GM21447 (cell line): ENCODE results near the gene FHOD1.

ENCODE experiments used
- ATAC-seq: cut with Tn5 transposase; IDR thresholded peaks from one replicate; pipeline ENCODE4 v1.9.1; 2021; ENCODE audit not compliant: unreplicated experiment

Gene FHOD1

GRCh38 chr16:67210069-67210937, 37.0 kb downstream of the FHOD1 start:
- no peak for ATAC-seq

GRCh38 chr16:67209565-67209964, 37.7 kb downstream of the FHOD1 start:
- ATAC-seq = no peak

- ATAC-seq = no peak
These were observed 39.0 kb downstream of the FHOD1 start for GRCh38 chr16:67208154-67208896.

GRCh38 chr16:67207249-67208091, 39.8 kb downstream of the FHOD1 start:
- ATAC-seq = no peak

DNA sequence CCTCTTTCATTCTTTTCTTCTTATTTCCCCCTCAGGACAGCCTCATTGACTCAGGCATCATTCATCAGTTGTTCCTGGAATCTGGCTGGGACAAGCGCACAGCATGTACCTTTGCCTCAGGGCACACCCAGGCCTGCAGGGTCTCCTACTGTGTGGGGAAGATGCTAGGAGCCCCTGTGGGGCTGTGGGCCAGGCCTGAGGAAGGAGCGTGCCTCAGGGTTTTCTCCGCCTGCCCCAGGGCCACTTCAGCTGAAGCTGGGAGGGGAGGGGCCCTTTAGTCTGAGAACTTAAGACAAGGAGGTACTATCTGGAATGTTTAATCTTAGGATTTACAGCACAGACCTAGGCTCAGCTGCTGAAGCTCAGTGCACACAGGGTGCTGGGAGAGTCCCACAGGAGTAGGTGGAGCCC, 40.4 kb downstream of the FHOD1 start:
- no peak for ATAC-seq

GRCh38 chr16:67206129-67206837, 41.0 kb downstream of the FHOD1 start:
- ATAC-seq = no peak

- ATAC-seq = no peak
These were observed 43.2 kb downstream of the FHOD1 start for GRCh38 chr16:67204076-67204475.

- no peak for ATAC-seq
These were observed 44.3 kb downstream of the FHOD1 start for GRCh38 chr16:67202956-67203493.

GRCh38 chr16:67202426-67202825, 44.9 kb downstream of the FHOD1 start:
- no peak for ATAC-seq

GRCh38 chr16:67201411-67202345, 45.6 kb downstream of the FHOD1 start:
- ATAC-seq = no peak

DNA sequence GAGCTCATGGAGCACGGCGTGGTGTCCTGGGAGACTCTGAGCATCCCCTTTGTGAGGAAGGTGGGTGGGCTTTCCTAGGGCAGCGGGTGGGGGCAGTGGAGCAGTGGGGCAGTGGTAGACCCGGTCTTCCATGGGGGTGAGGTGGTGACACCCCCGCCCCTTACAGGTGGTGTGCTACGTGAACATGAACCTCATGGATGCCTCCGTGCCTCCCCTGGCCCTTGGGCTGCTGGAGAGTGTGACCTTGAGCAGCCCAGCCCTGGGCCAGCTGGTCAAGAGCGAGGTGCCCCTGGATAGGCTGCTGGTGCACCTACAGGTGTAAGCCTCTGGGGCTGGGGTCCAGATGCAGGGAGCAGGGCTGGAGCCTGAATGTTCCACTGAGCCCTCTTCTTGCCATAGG, 46.8 kb downstream of the FHOD1 start:
- no peak for ATAC-seq

DNA sequence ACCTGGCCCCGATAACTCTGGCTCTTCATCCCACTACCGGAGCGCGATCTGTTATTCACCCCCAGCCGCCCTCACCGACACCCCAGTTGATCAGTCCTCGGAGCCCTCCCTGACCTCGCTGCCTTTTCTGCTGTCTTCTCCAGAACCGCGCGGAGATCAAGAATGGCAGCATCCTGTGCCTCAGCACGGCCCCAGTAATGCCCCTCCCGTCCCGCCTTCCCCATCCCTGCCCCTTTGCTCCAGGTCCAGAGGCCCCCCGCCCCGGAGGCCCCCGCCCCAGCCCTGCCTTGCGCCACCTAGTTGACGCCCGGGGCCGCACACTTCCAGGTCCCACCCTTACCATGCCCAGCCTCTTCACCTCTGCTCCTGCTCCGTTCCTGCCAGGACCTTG, 47.5 kb downstream of the FHOD1 start:
- ATAC-seq = no peak

DNA sequence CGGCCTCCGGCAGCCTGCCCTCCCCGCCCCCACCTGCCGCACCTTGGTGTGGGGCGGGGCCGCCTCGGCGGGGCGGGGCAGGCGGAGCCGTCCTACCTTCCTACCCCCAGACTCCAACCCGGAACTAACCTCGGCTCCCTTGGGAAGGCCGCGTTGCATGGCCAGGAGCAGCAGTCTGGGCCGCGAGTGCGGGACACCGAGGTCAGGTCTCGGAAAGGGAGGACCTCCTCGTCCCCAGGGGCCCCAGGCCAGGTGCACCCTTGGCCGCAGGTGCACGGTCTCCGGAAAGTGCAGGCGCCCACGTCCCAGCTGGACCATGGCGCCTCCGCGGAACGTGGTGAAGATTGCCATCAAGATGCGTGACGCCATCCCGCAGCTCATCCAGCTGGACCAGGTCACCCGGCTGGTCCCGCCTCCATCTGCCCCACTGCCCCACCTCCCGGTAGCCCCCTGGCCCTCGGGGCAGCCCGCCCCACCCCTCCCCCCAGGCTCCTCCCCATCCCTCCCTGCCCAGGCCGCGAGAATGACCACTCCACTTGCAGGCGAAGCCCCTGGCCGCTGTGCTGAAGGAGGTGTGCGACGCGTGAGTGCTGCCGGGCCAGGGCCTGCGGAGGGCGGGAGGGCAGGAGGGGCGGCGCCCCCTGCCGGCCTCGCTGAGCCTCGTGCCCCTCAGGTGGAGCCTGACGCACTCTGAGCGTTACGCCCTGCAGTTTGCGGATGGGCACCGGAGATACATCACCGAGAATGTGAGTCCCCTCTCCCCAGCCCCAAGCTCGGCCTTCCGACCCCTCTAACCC, 48.1 kb downstream of the FHOD1 start, which contains the start of gene ELMO3:
ELMO3 (plus strand) TSS at position 121 of the 797 bp plus-strand sequence; CDS start at position 317, 196 bp downstream.
- no peak for ATAC-seq

GRCh38 chr16:67198238-67198734, 49.0 kb downstream of the FHOD1 start:
- ATAC-seq = no peak

- no peak for ATAC-seq
These were observed 49.6 kb downstream of the FHOD1 start for GRCh38 chr16:67197704-67198103.

DNA sequence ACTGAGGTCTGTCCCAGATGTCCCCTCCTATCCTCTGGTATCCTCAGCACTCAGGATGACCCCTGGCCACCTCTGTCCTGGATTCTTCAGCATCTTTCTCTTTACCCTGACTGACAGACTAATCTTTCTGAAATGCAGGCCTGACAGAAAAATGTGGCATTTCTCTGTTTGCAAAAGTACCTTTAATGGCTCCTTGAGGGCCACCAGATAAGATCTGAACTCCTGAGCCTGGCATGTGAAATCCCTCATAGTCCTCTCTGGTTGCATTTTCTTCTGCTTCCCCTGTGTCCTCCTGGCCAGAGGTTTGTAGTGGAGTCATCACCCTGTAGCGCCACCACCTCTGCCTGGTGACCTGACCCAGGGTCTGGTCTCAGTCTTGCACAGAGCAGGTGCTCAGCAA, 50.4 kb downstream of the FHOD1 start:
- ATAC-seq = no peak

DNA sequence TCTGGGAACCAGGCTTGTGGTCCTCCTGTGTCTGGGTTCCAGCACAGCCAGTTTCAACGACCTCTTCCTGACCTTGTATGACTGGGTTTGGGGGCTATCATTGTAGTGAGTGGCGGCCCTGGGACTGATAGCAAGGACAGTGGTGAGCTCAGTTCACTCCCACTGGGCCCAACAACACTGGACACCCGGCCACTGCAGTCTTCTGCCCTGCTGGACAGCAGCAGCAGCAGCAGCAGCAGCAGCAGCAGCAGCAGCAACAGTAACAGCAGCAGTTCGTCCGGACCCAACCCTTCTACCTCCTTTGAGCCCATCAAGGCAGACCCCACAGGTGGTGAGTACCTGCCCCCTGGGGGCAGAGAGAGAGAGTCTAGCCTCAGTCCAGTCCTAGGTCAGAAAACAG, 51.6 kb downstream of the FHOD1 start:
- no peak for ATAC-seq

- no peak for ATAC-seq
These were observed 53.0 kb downstream of the FHOD1 start for GRCh38 chr16:67194260-67194659.
